PC-3 (cell line): Measurements from ENCODE around the gene POLR3G. TPM values are rescaled to one million over a fixed set of nuclear protein-coding genes. Genes with fewer than 3 reads are reported as not detected.

Experiments used
- ATAC-seq: fragments of 200-7000 bp; cut with Tn5 transposase; 2 replicates; pipeline ENCODE4 v1.9.1; 2020; ENCODE audit warnings: mild to moderate bottlenecking, moderate library complexity
- BruUV-seq: library from RNA; stranded (reverse); fragments of 400-500 nt; replicated peaks from 2 replicates; lab custom pipeline; 2021; lab: Mats Ljungman, UMichigan
- CTCF ChIA-PET: fragments of 300-600 bp; sonication (Branson Sonifier 250); formaldehyde crosslinking; loops from one replicate; lab custom pipeline; 2022; ENCODE audit warnings: antibody characterized with exemption; lab: Charles Lee
- POLR2A ChIA-PET: fragments of 300-600 bp; sonication (Branson Sonifier 250); formaldehyde crosslinking; loops from one replicate; lab custom pipeline; 2022; ENCODE audit warnings: antibody characterized with exemption; ENCODE audit not compliant: unreplicated experiment; lab: Charles Lee
- DNase-seq: peaks from one replicate; pipeline ENCODE4 v3.0.0-alpha.2; 2015
- H2AFZ ChIP-seq: fragments of 300-600 bp; sonication (generic); 2 replicates; pipeline ENCODE4 v1.6.0; 2016; ENCODE audit warnings: antibody characterized with exemption, low read length
- H3F3A ChIP-seq: fragments of 300-600 bp; sonication (generic); one replicate; pipeline ENCODE4 v1.6.0; 2017; ENCODE audit warnings: antibody characterized with exemption, low read length, control low read depth, mild to moderate bottlenecking; ENCODE audit not compliant: unreplicated experiment
- H3K27ac ChIP-seq: fragments of 300-600 bp; sonication (generic); 2 replicates; pipeline ENCODE4 v1.5.1; 2016; ENCODE audit warnings: mild to moderate bottlenecking, low read length
- H3K27me3 ChIP-seq: fragments of 300-600 bp; sonication (generic); 2 replicates; pipeline ENCODE4 v1.6.1; 2016; ENCODE audit warnings: low read length, mixed read lengths
- H3K36me3 ChIP-seq: fragments of 300-600 bp; sonication (generic); 2 replicates; pipeline ENCODE4 v1.6.1; 2016; ENCODE audit warnings: low read depth, mixed run types, low read length, mixed read lengths
- H3K4me1 ChIP-seq: fragments of 300-600 bp; sonication (generic); 2 replicates; pipeline ENCODE4 v1.5.1; 2016; ENCODE audit warnings: low read length; ENCODE audit not compliant: insufficient read depth
- H3K4me2 ChIP-seq: fragments of 300-600 bp; sonication (generic); 2 replicates; pipeline ENCODE4 v1.6.0; 2016; ENCODE audit warnings: low read length
- H3K4me3 ChIP-seq: fragments of 300-600 bp; sonication (generic); 2 replicates; pipeline ENCODE4 v1.5.1; 2016; ENCODE audit warnings: mild to moderate bottlenecking, low read length, mixed read lengths
- H3K79me2 ChIP-seq: fragments of 300-600 bp; sonication (generic); 2 replicates; pipeline ENCODE4 v1.6.1; 2017; ENCODE audit warnings: low read length, mixed read lengths
- H3K9ac ChIP-seq: fragments of 300-600 bp; sonication (generic); 2 replicates; pipeline ENCODE4 v1.6.0; 2016; ENCODE audit warnings: mild to moderate bottlenecking, low read length
- H3K9me2 ChIP-seq: fragments of 300-600 bp; sonication (generic); replicated peaks from 2 replicates; pipeline ENCODE4 v1.6.1; 2016; ENCODE audit warnings: mixed run types, low read length, mixed read lengths
- H3K9me3 ChIP-seq: fragments of 300-600 bp; sonication (generic); 2 replicates; pipeline ENCODE4 v1.6.1; 2016; ENCODE audit warnings: low read length, mixed read lengths
- H4K20me1 ChIP-seq: fragments of 300-600 bp; sonication (generic); 2 replicates; pipeline ENCODE4 v1.6.1; 2016; ENCODE audit warnings: low read length, mixed read lengths
- CTCF ChIP-seq: fragments of 300-600 bp; sonication (generic); conservative IDR thresholded peaks from 2 replicates; pipeline ENCODE4 v1.5.1; 2017; ENCODE audit warnings: antibody characterized with exemption, low read depth, mild to moderate bottlenecking, low read length
- EZH2 ChIP-seq: fragments of 300-600 bp; sonication (generic); IDR thresholded peaks from one replicate; pipeline ENCODE4 v1.6.1; 2017; ENCODE audit warnings: antibody characterized with exemption, mild to moderate bottlenecking, low read length; ENCODE audit not compliant: unreplicated experiment
- EZH2phosphoT487 ChIP-seq: fragments of 300-600 bp; sonication (generic); IDR thresholded peaks from 2 replicates; pipeline ENCODE4 v1.6.1; 2018; ENCODE audit warnings: mild to moderate bottlenecking, antibody characterized with exemption, low read length, borderline replicate concordance
- intact Hi-C: fragments of 100-400 bp; cut with micrococcal nuclease; formaldehyde crosslinking; loops from 2 replicates; pipeline ENCODE4 v1.9.0; 2023
- total RNA-seq: library from RNA; depleted of rRNA; stranded (reverse); fragments of >200 nt; gene quantifications from 2 replicates; pipeline ENCODE4 v1.2.3, GENCODE V29; 2014

The POLR3G gene
- total RNA-seq, 1 experiment from 2014 or later: 42.2 TPM

DNA sequence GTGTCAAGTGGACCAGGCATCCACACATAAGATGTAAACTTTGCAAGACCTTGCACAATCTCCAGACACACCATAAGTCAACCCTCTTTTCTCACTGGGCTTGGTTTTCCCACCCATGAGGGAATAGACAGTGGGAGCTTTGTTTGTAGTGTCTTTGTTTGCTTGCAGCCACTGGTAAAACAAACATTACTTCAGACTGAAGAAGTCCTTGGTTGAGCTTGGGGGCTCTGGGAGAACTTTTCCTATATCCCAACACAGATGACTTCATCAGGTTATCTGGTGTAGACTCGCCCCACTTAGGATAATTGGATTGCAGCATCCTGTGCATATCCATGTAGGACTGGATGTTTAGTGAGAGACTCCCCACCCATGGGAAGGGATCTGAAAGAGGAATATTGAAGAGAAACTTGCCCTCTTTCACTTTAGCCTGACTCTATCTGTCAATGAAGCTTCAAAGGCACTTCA lies 72.4 kb downstream of the POLR3G start:
- H3K79me2 ChIP-seq: no peaks in the 10 kb centered on the region
- H3K9me2 ChIP-seq: no peaks in the 10 kb centered on the region
- intact Hi-C loops: loop anchor here (1.0 kb wide), 1 partner anchor 12 kb away; no protein-coding TSS in a partner anchor
- H3K9me3 ChIP-seq: no peaks in the 10 kb centered on the region
- BruUV-seq: no TSS peak
- peak overlapping the region; percentile 16; the same call in 1 of the 2 replicates for H3K9ac ChIP-seq
- TF ChIP-seq CTCF (no peak), EZH2phosphoT487 (no peak), EZH2 (no peak)
- H3K27me3 ChIP-seq: no peaks in the 10 kb centered on the region
- DNase-seq (peak; percentile 61), ATAC-seq (peak; percentile 30)
- H2AFZ ChIP-seq: no peak overlapping the region
- H3K36me3 ChIP-seq: no peaks in the 10 kb centered on the region
- H3K27ac ChIP-seq: peak overlapping the region; percentile 67
- peak overlapping the region; percentile 61 for H3K4me2 ChIP-seq
- H3F3A ChIP-seq: peaks cover 3% of the 10 kb centered on the region
- peak overlapping the region; percentile 12; the same call in 1 of the 2 replicates for H3K4me3 ChIP-seq
- no peaks in the 10 kb centered on the region for H4K20me1 ChIP-seq
- H3K4me1 ChIP-seq: peaks cover 37% of the 10 kb centered on the region
- ChIA-PET CTCF (no interaction called here), POLR2A (no interaction called here)

DNA sequence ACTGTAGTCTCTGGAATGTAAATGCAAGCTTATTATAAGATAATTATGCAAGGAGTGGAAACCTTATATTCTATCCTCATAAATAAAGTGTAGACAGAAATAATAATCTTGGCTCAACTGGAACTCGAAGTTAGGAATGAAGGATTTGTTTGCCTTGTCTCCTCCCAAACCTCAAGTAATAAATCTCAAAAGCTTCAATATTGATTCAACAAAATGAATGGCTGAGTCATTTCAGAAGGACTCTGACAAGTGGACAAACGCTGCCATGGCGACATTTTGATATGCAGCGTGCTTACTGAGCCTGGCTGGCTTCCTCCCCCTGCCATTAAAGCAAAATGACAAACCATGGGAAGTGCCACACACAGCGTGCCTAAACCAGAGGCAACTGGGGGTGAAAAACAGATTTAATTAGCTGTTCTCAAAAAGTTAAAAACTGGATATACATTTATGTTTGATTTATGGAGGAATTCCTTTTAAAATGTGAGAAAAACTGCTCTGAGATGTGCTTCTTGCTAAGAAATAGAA lies 73.5 kb downstream of the POLR3G start:
- H4K20me1 ChIP-seq: no peaks in the 10 kb centered on the region
- H3K4me1 ChIP-seq: peaks cover 37% of the 10 kb centered on the region
- H3K79me2 ChIP-seq: no peaks in the 10 kb centered on the region
- no peaks in the 10 kb centered on the region for H3K9me2 ChIP-seq
- BruUV-seq: no TSS peak
- peak overlapping the region; percentile 49 for H3K4me3 ChIP-seq
- no peak for TF ChIP-seq CTCF
- TF ChIP-seq EZH2: no peak
- no peak for TF ChIP-seq EZH2phosphoT487
- H3K36me3 ChIP-seq: no peaks in the 10 kb centered on the region
- no peaks in the 10 kb centered on the region for H3K9me3 ChIP-seq
- H3K27me3 ChIP-seq: no peaks in the 10 kb centered on the region
- ChIA-PET POLR2A (interaction anchor here (0.7 kb wide), 1 partner anchor 26 kb away, joined by 3 read pairs; no protein-coding TSS in a partner anchor), CTCF (interaction anchor here (0.7 kb wide), 1 partner anchor 22 kb away, joined by 3 read pairs; no protein-coding TSS in a partner anchor)
- intact Hi-C loops: loop anchor here (1.0 kb wide), 3 partner anchors 10 to 23 kb away; partner anchors contain the start of gene ADGRV1
- ATAC-seq (peak; percentile 92), DNase-seq (peak; percentile 98)
- peak overlapping the region; percentile 70 for H2AFZ ChIP-seq
- H3K27ac ChIP-seq: peak overlapping the region; percentile 70
- H3F3A ChIP-seq: peaks cover 3% of the 10 kb centered on the region
- H3K9ac ChIP-seq: peak overlapping the region; percentile 33
- H3K4me2 ChIP-seq: peak overlapping the region; percentile 75

GRCh38 chr5:90549223-90549622 lies 74.6 kb downstream of the POLR3G start:
- no peak for TF ChIP-seq EZH2
- no peak for TF ChIP-seq EZH2phosphoT487
- TF ChIP-seq CTCF: no peak
- POLR2A ChIA-PET: no interaction called here
- intact Hi-C loops: no loop called here
- H3K79me2 ChIP-seq: no peaks in the 10 kb centered on the region
- DNase-seq (no peak), ATAC-seq (no peak)
- H3K9ac ChIP-seq: no peak overlapping the region
- no peaks in the 10 kb centered on the region for H3K9me3 ChIP-seq
- no peak overlapping the region for H3K4me3 ChIP-seq
- no peak overlapping the region for H3K27ac ChIP-seq
- H3K9me2 ChIP-seq: no peaks in the 10 kb centered on the region
- CTCF ChIA-PET: no interaction called here
- no peaks in the 10 kb centered on the region for H4K20me1 ChIP-seq
- no peak overlapping the region for H3K4me2 ChIP-seq
- H3F3A ChIP-seq: peaks cover 3% of the 10 kb centered on the region
- no peaks in the 10 kb centered on the region for H3K27me3 ChIP-seq
- no peaks in the 10 kb centered on the region for H3K36me3 ChIP-seq
- H2AFZ ChIP-seq: no peak overlapping the region
- no TSS peak for BruUV-seq
- peaks cover 32% of the 10 kb centered on the region for H3K4me1 ChIP-seq
